GM18517 (cell line): ENCODE results near the gene CACNA1E.
"Not testable (repeated sequence)": the region's sequence is repeated elsewhere in the genome, so short reads cannot be mapped to it uniquely, and the experiment has no call there.

Source experiments
- ATAC-seq: cut with Tn5 transposase; IDR thresholded peaks from one replicate; pipeline ENCODE4 v1.9.1; 2021; ENCODE audit warnings: mild to moderate bottlenecking, moderate library complexity; ENCODE audit not compliant: unreplicated experiment

CACNA1E gene

DNA sequence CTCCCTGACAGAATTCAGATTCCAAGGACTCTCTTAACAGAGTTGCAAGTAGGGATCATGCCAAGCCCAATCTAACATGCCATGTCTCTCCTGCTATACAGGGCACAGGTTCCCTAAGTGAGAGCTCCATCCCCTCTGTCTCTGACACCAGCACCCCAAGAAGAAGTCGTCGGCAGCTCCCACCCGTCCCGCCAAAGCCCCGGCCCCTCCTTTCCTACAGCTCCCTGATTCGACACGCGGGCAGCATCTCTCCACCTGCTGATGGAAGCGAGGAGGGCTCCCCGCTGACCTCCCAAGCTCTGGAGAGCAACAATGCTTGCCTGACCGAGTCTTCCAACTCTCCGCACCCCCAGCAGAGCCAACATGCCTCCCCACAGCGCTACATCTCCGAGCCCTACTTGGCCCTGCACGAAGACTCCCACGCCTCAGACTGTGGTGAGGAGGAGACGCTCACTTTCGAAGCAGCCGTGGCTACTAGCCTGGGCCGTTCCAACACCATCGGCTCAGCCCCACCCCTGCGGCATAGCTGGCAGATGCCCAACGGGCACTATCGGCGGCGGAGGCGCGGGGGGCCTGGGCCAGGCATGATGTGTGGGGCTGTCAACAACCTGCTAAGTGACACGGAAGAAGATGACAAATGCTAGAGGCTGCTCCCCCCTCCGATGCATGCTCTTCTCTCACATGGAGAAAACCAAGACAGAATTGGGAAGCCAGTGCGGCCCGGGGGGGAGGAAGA is 315.0 kb downstream of the CACNA1E start:
- no peak for ATAC-seq

- no peak for ATAC-seq
Measured at GRCh38 chr1:181801617-181802016, 318.3 kb downstream of the CACNA1E start.

GRCh38 chr1:181802466-181802865 is 319.1 kb downstream of the CACNA1E start:
- ATAC-seq = no peak

DNA sequence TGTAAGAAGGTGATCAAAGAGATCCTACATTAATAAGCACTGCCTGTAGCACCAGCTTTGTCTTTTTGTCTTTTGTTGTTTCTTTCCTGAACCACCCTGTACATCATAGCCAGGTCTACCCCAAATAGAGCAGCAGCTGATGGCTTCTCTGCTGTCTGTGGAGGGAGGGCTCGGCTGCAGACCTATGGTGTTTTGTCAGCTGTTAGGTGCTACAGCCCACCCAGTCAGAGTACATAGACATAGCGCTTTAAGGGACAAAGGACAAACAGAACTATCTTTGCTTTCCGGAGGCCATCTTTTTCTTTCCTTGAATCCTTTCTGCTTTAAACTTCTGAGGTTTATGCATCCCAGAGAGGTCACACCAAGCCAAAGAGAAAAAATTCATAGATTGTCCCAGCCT is 320.1 kb downstream of the CACNA1E start:
- ATAC-seq = no peak

DNA sequence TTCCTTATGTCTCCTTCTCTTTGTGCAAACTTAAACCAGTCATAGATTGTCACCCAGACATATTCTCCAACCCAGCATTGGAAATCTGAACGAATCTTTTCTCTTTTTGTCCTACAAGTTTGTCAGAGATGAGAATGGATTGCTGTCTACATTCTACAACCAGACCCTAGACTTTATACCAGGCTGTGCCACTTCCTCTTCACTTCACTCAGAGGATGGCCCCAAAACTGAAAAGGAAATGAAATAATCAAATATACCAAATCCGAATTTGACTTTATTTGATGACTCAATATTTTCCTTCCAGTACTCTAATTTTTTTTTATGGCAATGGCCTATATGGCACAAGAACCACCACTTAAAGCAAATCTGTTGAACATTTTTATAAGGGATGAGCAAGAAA is 321.7 kb downstream of the CACNA1E start:
- ATAC-seq = no peak

- ATAC-seq = no peak
Measured at GRCh38 chr1:181806746-181807145, 323.4 kb downstream of the CACNA1E start.

DNA sequence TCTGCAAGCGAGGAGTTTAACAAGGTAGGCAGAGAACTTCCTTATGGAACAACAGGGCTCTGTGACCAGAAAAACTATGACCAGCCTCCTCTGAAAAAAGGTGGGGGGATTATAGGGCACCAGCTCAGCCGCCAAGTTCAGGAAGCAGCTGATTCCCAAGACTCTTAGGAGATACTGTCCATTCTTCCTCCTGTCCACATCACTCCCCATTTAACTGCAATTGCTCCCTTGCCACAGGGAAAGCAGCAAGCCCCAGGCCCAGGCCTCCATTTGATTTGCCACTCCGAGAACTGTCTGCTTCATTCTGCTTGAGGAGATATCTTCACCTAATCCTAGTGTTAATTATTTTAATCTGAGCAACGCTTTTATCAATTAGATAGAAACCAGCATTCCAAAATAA is 323.9 kb downstream of the CACNA1E start:
- no peak for ATAC-seq

GRCh38 chr1:181809991-181810545 is 326.8 kb downstream of the CACNA1E start:
- no peak for ATAC-seq

GRCh38 chr1:181812208-181812607 is 328.9 kb downstream of the CACNA1E start:
- no peak for ATAC-seq

GRCh38 chr1:181813266-181813665 is 329.9 kb downstream of the CACNA1E start:
- no peak for ATAC-seq

DNA sequence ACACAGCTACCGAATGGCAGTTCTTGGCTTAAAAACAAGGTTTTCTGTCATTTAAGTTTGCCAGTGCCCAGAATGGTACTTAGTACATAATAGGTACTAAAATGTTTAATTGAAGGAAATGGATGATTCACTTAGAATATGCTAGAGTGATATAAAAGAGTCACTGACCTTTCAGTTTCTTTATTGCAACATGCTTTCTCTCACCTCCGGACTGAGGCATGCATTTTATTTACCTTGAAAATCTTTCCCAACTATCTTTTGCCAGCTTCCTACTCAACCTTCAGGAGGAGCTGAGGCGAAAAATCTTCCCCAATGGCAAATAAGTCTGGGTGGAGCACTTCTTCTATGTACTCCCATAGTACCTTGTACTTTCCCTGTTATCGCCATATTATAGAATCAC is 333.3 kb downstream of the CACNA1E start:
- ATAC-seq = no peak

- no peak for ATAC-seq
Measured at GRCh38 chr1:181817091-181817490, 333.8 kb downstream of the CACNA1E start.

DNA sequence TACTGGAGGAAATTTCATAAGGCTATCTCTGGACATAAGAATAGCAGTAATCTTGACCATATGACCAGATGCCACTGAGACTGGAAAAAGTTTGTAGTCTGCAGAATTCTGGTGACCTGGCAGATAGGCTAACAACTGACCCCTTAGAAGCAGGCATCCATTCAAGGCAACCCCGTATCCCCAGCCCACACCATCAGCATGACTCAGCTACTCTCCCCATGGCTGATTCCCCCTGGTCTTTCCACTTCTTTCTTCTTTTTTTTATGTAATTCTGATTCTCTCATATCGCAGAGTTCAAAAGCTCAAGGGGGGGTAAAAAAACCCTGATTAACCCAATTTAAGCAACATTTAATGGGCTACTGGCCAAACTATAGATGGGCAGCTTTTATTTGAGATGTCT is 335.1 kb downstream of the CACNA1E start:
- ATAC-seq = no peak

- ATAC-seq = no peak
Measured at GRCh38 chr1:181818943-181819342, 335.6 kb downstream of the CACNA1E start.

DNA sequence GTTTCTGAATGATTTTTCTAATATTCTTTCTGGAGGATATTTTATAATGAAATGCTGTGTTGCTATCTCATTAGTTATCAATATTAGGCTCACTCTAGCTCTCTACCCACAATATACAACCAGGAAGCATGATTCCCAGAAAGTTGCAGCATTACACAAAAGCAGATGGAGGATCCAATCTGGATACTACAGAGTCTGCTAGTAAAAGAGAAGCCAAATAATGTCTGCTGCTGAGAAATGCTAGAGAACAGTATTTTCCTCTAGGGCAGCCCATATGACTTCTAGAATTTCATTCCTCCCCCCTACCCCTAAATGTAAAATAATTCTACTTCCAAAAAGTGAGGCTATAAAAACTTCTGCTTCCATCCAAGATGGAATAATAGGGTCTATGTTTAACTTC is 338.4 kb downstream of the CACNA1E start:
- no peak for ATAC-seq

- not testable (repeated sequence) for ATAC-seq
Measured at GRCh38 chr1:181832173-181832880, 349.0 kb downstream of the CACNA1E start.

DNA sequence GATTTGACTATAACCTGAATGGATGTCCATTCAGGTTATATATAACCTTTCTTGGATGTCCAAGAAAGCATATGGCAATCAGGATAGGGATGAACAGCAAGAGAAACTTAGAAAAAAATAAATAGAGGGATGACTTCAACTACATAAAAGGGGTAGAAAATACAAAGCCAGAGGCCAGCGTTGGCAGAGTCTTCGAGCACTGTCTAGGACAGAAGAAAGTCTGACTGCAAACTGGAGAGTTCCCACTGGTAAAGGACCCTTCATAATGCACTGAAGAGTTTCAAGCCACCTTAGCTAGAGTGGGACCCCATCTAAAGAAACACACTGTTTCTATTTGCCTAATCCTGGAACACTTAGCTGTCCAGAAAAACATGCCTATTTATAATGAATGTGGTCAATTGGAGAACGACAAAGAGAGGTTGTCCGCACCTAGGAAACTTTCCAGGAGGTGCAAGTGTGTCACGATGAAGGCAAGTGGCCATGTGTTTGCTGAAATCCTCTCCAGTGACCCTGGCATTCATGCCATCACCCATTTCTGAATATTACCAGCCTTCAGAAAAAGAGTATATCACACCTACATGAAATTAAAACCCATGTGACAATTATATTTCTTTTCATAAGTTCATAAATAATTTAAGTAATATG is 362.8 kb downstream of the CACNA1E start:
- ATAC-seq = no peak

DNA sequence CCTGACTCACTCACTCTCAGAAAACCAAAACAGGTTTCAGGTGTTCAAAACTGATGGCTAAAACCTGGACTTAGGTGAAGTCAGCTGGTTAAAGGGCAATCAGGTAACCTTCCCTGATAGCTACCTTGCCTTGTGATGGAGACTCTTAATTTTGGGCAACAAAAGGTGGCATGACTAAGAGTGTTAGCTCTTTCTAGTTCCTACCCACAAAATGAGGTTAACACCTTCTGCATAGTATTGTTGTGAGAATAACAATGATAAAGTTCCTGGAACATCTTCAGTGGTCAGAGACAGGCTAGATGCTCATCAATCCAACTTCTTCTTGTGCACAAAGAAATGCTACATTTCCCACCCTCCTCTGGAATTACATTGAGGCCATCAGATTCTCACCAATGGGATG is 363.4 kb downstream of the CACNA1E start:
- ATAC-seq = no peak

- ATAC-seq = no peak
Measured at GRCh38 chr1:181849071-181849470, 365.8 kb downstream of the CACNA1E start.

DNA sequence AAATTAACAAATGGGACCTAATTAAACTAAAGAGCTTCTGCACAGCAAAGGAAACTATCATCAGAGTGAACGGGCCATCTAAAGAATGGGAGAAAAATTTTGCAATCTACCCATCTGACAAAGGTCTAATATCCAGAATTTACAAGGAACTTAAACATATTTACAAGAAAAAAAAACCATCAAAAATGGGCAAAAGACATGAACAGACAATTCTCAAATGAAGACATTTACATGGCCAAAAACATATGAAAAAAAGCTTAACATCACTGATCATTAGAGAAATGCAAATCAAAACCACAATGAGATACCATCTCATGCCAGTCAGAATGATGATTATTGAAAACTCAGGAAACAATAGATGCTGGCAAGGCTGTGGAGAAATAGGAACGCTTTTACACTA is 370.9 kb downstream of the CACNA1E start:
- ATAC-seq = not testable (repeated sequence)

DNA sequence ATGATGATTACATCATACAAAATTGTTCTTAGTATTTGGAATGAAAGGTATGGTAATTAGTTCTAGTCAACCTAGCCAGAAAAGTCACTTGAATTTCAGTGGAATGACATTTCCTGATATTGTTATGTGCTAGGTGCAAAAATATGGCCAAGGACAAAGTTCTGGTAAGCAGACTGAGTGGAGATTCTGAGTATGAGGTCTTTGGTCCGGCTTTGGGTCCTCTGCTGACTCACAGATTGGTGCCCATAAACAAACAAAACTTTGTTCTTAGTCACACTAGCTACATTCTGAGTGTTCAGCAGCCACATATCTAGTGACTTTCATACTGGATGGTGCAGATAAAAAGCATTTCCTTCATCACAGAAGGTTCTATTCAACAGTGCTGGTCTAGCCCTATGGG is 372.1 kb downstream of the CACNA1E start:
- ATAC-seq = no peak
